ENCODE results near the gene TPST1.
"Not testable (repeated sequence)": the region's sequence is repeated elsewhere in the genome, so short reads cannot be mapped to it uniquely, and the experiment has no call there.

TPST1 gene

DNA sequence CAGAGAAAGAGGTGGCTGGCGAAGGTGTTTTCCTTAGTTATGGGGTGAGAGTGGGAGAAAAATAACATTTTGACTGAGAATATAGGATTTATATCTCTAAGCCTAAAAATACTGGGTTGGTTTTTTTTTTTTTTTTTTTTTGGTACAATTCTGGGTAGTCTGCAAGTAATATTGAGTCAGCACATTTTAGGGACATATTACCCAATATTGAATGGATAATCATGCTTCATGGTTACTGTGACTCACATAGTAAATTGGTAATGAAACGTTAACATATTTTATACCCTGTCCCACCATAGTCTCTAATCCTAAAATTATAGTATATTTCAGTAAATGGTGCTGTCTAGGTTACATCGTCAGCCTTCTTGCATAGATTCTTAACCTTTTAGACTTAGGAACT is 91.4 kb downstream of the TPST1 start:
- DNase-seq: no peak

DNA sequence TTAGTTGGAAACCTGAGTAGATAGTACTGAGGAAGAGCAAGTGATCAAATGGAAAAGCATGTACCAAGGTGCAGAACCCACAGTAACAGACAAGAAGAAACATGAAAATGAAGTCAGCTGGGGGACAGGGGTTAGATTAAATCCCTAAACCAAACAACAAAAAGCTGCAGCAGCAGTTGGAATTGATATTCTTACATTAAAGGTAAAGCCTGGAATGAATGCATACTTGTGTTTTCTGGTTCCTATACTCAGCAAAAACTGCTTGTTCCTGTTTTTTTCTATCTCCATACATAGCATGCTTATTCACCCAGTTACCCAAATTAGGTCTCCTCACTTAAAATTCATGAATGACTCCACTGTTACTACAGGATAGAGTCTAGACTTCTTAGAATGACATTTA is 92.4 kb downstream of the TPST1 start:
- DNase-seq: no peak

DNA sequence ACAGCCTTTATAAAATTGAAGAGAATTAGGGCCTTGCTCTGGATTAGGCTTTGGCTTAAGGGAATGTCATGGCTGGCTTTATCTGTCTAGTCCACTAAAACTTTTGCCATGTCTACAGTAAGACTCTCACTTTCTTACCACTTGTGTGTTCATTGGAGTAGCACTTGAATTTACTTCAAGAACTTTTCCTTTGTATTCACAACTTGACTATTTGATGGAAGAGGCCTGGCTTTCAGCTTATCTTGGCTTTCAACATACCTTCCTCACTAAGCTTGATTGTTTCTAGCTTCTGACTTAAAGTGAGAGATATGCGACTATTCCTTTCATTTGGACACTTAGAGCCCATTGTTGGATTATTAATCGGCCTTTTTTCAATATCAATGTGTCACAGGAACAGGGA is 96.1 kb downstream of the TPST1 start:
- no peak for DNase-seq

DNA sequence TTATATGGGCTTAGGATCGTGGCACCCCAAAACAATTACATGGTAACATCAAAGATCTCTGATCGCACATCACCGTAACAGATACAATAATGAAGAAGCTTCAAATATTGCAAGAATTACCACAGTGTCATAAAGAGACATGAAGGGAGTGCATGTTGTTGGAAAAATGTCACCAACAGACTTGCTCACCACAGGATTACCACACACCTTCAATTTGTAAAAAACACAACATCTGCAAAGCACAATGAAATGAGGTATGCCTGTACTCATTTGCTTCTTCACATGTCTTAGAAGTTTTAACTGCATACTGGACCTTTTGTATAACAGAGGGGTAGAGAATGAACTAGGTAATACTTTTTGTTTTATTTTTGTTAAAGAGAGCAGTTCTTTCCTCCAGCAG is 96.6 kb downstream of the TPST1 start:
- DNase-seq: no peak

DNA sequence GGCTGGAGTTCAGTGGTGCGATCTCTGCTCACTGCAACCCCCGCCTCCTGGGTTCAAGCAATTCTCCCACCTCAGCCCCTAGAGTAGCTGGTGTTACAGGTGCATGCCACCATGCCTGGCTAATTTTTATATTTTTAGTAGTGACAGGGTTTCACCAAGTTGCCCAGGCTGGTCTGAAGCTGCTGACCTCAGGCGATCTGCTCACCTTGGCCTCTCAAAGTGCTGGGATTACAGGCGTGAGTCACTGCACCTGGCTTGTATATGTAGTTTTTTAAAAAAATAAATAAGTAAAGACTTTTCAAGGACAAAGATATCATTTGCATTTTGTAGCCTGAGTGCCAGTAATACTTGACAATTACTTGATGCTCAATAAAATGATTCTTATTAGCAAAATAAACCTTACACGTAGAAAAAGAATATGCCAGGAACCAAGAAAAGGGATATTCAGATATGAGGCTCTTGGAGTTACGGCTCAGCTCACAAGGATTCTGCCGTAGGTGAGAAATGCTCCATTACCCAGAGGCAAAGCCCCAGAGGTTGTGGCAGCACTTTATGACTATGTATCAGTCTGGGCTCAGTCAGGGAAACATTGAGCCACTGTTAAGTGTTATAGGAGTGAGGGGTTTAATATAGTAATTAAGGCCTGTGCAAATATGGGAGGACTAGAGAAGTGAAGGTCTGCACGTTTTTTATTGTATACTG is 98.5 kb downstream of the TPST1 start:
- no peak for DNase-seq

DNA sequence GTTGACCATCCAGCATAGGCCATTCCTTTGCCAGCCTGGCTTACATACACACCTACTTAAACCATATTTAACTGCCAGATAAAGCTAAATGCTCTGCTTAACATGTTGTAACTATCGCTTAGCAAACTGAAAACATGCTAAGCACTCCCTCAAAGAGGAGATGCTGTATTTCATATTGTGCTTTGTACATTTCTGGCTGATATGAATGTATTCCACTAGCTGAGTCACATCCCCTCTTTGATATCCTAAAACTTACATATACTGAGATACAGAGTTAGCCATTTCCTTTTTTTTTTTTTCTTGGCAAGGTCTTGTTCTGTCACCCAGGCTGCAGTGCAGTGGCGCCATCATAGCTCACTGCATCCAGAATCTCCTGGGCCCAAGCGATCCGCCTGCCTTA is 99.4 kb downstream of the TPST1 start:
- no peak for DNase-seq

DNA sequence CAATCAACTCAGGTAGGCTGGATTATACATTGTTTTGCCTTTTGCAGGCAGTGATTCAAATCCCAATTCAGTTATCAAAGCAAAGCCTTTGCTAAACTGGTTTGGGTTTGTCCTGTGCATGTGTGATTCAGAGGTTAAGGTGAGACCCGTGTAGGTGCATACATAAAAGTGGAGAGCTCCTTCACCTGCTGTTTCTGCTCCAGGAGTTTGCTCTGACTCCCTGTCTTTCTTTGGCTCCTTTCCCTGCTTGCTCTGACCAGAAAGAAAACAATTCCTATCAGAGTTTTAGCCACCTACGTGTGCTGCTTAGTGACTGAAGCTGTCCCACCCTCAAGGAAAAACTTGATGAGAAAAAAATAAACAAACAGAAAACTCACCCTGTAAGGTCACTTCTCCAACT is 101.1 kb downstream of the TPST1 start:
- no peak for DNase-seq

DNA sequence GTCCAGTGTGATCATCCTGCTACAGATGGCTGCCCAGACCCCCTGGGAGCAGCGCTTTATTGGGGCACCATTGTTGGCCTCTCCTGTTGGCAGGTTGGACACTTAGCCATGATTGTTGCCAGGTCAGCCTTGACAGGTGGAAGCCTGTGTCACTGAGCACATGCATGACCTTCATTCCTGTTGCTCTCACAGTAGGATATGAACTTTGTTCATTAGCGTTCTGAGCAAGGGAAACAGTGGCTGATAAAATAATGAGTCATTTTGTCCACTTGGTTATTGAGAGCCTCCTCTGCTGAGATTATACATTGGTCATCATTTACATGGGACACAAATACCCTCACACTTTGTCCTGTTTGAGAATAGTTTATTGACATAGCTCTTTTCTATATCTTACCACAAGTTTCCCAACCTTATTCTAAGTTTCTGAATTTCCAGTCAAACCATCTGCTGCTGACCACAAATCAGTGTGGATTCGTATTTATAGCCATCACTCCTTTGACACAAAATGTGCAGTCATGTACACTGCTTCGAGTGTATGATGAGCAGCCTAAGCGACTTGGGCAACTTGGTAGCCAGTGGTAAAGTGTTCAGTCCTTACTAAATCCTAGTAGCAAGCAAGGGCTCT is 102.6 kb downstream of the TPST1 start:
- DNase-seq: no peak

DNA sequence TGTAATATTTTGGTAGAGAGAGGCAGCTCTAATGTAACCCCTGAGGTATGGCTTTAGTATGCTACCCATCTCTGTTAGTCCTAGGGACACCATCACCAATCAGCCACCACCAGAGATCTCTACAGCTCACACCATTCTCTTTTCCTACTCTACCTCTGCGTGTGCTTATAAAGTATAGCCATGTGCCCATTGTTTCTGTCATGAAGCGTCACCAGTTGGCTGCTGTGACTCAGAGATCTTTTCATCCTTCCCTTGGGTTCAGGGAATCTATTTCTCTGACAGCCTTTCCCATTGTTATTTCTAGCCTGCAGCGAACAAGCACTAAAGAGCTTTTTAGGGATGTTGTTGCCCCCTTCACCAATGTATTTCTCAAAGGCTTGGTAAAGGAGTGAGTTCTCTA is 103.3 kb downstream of the TPST1 start:
- no peak for DNase-seq

DNA sequence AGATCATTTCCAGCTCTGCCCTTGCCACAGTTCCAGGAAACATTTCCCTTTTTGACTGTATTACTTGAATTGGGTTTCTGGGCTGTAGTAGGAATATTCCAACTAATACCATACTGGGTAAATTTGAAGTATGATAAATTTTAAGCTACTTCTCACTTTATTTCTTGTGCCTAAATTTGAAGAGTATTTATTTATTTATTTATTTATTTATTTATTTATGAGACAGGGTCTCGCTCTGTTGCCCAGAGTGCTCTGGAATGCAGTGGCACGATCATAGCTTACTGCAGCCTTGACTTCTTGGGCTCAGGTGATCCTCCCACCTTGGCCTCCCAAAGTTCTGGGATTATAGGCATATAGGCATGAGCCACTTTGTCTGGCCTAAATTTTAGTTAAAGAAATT is 105.5 kb downstream of the TPST1 start:
- DNase-seq: no peak

DNA sequence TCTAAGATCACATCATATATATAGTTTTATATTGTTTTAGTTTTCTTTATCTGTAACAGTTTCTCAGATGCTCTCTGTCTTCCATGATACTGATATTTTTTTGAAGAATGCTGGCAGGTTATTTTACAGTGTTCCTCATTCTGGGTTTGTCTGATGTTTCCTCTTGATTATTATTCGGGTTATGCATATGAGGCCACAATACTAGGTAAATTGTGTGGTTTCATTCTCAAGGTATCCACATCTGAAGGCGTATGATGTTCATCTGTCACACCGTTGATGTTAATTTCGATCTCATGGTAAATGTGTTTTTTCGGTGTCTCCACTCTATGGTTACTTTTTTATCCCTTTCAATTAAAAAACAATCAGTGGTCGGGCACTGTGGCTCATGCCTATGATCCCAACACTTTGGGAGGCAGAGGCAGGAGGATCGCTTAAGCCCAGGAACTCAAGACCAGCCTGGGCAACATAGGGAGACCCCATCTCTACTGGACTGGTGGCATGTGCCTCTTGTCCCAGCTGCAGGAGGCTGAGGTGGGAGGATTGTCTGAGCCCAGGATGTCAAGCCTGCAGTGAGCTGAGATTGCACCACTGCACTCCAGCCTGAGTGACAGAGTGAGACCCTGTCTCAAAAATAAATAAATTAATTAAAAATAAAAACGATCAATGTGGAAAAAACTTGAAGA is 108.9 kb downstream of the TPST1 start:
- DNase-seq: no peak

DNA sequence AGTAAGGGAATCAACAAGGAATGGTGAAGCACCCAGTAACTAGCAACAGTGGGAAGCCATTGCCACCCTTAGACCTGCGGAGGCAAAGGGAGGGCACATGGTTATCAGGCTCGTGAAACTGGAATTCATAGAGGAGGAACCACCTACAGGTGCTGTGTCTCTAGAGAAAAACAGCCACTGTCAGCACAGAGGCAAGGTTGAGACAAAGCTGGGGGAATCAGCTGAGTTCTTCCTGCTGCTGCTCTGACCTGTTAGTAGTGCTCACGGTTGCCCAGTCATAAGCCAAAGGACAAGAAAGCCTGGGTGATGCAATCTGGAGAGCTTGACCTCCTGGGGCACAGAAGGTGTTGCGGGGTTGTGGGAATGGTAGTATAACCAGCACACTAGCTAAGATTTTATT is 110.1 kb downstream of the TPST1 start:
- no peak for DNase-seq

DNA sequence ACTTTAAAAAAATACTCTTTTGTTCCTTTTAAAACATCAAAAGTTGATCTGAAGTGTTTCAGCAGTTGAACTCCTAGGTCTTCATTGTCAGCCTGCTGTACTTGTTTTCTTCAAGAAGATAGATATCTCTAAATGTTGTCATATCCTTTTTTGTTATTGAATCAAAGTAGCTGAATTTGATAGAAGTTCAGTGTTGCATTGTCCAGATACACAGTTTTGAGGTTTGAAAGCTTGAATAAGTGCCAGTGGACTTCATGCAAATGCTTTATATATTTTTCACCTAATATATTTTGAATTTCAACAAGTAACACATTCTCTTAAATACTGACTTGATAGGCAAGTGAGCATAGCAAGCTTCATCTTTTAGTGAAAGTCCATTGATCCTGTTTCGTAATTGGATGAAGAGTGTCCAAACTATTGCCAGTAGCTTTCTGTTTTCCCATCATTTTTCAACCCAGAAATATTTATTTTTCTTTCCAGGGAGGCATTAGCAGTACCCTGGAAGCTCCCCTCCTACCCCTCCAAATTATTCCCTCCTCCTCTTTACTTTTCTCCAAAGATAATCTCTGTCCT is 114.4 kb downstream of the TPST1 start:
- DNase-seq: no peak

DNA sequence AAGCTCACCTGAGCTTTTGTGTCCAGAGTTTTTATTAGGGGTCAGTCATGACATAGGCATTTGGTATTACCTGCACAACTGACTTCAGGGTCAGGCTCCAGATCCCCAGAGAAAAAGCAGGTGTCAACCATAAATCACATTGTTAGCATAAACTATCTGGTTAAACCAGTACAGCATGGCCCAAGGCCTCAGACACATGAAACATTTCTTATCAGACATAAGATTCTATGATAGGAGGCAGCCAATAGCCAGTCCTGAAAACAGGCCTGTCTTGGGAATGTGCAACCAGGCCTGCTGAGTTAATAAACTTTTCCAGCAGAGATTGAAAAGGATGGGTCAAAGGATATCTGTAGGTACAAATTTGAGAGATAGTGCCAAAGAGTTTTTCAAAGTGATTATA is 116.1 kb downstream of the TPST1 start:
- no peak for DNase-seq

DNA sequence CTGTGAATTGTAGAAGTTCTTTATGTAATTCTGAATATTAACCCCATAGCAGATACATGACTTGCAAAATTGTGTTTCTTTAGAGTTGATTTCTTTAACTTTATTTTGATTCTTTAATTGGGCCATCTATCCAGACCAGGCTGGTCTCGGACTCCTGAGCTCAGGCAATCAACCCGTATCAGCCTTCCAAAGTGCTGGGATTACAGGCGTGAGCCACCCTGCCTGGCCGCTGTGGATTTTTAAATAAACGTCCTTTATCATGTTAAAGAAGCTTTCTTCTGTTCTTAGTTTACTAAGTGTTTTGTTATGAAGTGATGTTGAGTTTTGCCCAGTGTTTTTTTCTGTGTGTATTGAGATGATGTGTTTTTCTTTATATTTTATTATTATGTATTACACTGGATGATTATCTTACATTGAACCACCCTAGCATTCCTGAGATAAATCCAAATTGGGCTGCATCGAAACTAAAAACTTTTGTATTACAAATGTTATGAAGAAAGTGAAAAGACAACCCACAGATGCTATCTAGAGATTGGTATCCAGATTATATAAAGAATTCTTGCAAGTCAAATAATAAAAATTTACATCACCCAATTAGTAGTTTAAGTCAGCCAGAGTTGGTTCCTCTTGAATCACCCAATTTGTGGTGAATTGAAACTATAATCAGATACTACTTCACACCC is 118.1 kb downstream of the TPST1 start:
- no peak for DNase-seq

DNA sequence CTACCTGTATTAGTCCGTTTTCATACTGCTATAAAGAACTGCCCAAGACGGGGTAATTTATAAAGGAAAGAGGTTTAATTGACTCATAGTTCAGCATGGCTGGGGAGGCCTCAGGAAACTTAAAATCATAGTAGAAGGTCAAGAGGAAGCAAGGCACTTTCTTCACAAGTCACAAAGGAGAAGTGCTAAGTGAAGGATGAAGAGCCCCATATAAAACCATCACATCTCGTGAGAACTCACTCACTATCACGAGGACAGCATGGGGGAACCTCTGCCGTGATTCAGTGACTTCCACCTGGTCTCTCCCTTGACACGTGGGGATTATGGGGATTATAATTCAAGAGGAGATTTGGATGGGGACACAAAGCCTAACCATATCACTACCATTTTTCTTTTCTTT is 119.9 kb downstream of the TPST1 start:
- DNase-seq: not testable (repeated sequence)

DNA sequence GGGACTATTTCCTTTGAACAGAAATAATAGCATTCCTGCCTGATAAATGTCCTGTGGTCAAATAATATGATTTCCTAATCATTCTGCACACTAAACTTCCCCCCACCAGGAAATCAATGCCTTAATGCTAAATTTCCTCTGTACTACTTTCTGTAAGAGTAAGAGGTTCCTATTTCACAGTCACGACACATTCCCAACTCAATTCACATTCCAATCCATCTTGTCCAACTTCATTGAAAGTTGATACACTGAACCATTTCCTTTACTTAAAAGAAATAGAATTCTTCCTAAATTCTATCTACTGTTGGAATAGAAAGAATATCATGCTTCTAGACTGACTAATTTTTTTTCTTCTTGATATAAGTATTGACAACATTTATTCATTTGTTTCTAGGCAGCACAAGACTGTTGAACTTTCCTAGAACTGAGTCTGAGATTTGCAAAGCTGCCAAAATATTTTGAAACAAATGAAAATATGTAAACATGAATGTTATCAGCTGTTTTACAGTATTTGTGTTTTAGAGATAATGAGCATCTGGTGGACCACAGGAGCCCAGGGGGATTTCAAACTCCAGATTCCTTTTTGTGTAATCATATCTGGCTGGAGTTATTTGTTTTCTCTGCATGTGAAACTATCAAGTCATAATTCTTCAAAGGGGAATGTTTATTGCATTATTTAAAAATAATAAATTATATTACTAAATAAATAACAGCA is 121.5 kb downstream of the TPST1 start:
- no peak for DNase-seq

DNA sequence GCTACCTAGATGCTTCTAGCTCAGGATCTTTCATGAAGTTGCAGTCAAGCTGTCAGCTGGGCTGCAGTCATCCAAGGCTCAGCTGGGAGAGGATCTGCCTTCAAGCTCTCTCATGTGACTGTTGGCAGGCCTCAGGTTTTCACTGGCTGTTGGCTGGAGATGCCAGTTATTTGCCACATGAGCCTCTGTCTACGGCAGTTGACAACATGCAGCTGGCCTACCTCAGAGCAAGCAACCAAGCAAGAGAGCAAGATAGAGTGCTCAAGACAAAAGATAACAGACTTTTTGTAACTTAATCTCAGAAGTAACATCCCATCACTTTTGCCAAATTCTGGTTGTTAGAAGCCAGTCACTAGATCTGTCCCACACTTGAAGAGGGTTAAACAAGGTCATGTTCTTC is 125.8 kb downstream of the TPST1 start:
- no peak for DNase-seq

DNA sequence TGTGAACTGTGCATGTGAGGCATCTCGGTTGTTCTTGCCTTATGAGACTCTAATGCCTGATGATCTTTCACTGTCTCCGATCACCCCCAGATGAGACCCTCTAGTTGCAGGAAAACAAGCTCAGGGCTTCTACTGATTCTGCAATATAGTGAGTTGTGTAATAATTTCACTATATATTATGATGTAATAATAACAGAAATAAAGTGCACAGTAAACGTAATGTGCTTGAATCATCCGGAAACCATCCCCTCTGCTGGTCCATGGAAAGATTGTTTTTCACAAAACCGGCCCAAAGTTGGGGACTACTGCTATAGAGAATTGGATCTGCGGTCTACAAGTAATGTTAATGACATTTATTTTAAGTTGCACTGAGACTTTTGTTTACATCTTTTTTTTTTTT is 126.7 kb downstream of the TPST1 start:
- DNase-seq: no peak

DNA sequence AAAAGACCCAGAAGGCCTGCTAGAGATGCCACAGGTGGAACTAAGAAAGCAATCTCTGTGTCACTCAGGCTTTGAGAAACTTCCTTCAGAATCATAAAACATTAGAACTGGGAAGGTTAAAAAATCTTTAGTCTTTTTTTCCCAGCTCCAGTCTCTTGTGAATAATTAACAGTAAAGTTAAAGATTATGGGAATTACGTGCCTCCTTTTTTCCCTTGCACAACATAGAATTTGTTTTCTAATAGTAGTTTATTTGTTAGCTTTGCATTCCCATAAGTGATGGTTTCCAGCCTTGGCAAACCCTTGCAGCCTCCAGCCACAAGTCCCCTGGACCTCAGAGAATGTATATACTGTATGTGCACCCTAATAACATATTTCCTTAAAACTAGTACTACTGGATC is 128.3 kb downstream of the TPST1 start:
- no peak for DNase-seq

DNA sequence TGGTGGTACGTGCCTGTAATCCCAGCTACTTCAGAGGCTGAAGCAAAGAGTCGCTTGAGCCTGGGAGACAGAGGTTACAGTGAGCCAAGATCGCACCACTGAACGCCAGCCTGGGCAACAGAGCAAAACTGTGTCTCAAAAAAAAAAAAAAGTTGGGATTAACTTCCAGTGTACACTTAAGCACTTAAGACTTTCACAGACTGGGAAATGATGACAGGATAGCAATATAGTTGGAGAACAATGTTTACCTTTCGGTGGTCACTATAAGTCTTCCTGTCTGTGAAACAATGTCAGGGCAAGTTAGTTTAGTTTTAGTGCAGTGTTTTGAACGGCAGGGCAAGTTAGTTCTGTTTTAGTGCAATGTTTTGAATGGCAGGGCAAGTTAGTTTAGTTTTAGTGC is 130.2 kb downstream of the TPST1 start:
- DNase-seq: no peak

DNA sequence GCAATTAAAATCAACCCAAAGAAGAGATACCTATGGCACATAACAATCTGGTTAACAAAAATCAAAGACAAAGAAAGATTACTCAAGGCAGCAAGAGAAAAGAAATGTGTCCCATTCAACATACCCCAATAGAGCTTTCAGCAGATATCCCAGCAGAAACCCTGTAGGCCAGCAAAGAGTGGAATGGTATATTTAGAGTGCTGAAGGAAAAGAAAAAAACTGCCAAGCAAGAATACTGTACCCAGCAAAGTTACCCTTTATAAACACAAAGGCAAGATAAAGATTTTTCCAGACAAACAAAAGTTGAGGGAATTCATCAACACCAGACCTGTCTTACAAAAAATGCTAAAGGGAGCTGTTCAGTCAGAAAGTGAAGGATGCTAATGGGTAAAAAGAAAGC is 131.6 kb downstream of the TPST1 start:
- DNase-seq: no peak

DNA sequence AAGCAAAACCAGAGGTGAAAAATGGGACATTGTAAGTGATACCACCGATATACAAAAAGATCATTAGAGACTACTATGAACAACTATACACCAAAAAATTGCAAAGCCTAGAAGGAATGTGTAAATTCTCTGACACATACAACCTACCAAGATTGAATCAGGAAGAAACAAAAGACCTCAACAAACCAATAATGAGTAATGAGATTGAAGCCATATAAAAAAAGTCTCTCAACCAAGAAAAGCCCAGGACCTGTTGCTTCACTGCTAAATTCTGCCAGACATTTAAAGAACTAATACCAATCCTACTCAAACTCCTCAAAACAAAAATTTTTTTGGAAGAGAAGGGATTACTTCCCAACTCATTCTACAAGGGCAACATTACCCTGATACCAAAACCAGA is 134.0 kb downstream of the TPST1 start:
- no peak for DNase-seq
